Endothelial cell (in vitro differentiated cells): ENCODE data around the gene ACOXL. TPM values are rescaled to one million over a fixed set of nuclear protein-coding genes. Genes with fewer than 3 reads are reported as not detected.
"Not testable (repeated sequence)": the region's sequence is repeated elsewhere in the genome, so short reads cannot be mapped to it uniquely, and the experiment has no call there.

Source experiments
- DNase-seq: peaks from one replicate; pipeline ENCODE4 v3.0.0; 2021; ENCODE audit warnings: low spot score
- H3K27ac Mint-ChIP-seq: one replicate; pipeline ENCODE4 v1.8.0; 2021; ENCODE audit warnings: mixed read lengths, inconsistent platforms; ENCODE audit not compliant: unreplicated experiment
- H3K27me3 Mint-ChIP-seq: one replicate; pipeline ENCODE4 v1.8.0; 2021; ENCODE audit warnings: mild to moderate bottlenecking, moderate library complexity, mixed read lengths, inconsistent platforms; ENCODE audit not compliant: unreplicated experiment
- H3K36me3 Mint-ChIP-seq: one replicate; pipeline ENCODE4 v1.8.0; 2021; ENCODE audit warnings: mild to moderate bottlenecking, low read depth, mixed read lengths, inconsistent platforms; ENCODE audit not compliant: unreplicated experiment
- H3K4me1 Mint-ChIP-seq: one replicate; pipeline ENCODE4 v1.8.0; 2021; ENCODE audit warnings: mild to moderate bottlenecking, mixed read lengths, inconsistent platforms; ENCODE audit not compliant: unreplicated experiment
- H3K4me3 Mint-ChIP-seq: one replicate; pipeline ENCODE4 v1.8.0; 2021; ENCODE audit warnings: mild to moderate bottlenecking, mixed read lengths, inconsistent platforms; ENCODE audit not compliant: unreplicated experiment
- H3K9me3 Mint-ChIP-seq: one replicate; pipeline ENCODE4 v1.8.0; 2021; ENCODE audit warnings: mixed read lengths, inconsistent platforms; ENCODE audit not compliant: unreplicated experiment
- CTCF ChIP-seq: fragments of 200-600 bp; sonication (generic); IDR thresholded peaks from one replicate; pipeline ENCODE4 v1.5.0; 2021; ENCODE audit warnings: antibody characterized with exemption; ENCODE audit not compliant: unreplicated experiment
- total RNA-seq: library from RNA; stranded (reverse); fragmentation: NEBNext Ultra II Directional; extraction: Animal tissue kit (Norgen Biotek cat#: 25700); gene quantifications from one replicate; pipeline ENCODE4 v1.2.1, GENCODE V29; 2021; ENCODE audit not compliant: unreplicated experiment

ACOXL gene
- total RNA-seq, 1 donor from 2014 or later = 0.44 TPM

- H3K9me3 Mint-ChIP-seq = no peaks in the 10 kb centered on the region
- H3K4me1 Mint-ChIP-seq = peaks cover 18% of the 10 kb centered on the region
- peak overlapping the region; percentile 45 for H3K27ac Mint-ChIP-seq
- TF ChIP-seq CTCF = no peak
- DNase-seq = no peak
- H3K4me3 Mint-ChIP-seq = no peak overlapping the region
- no peaks in the 10 kb centered on the region for H3K27me3 Mint-ChIP-seq
- peaks cover 8% of the 10 kb centered on the region for H3K36me3 Mint-ChIP-seq
Measured at GRCh38 chr2:110691612-110692258, 40.6 kb upstream of the ACOXL start.

GRCh38 chr2:110695146-110695898, 37.1 kb upstream of the ACOXL start:
- Mint-ChIP-seq H3K27ac (peak overlapping the region; percentile 85), H3K4me1 (peaks cover 16% of the 10 kb centered on the region)
- H3K36me3 Mint-ChIP-seq, H3K4me3 Mint-ChIP-seq, DNase-seq, H3K9me3 Mint-ChIP-seq, H3K27me3 Mint-ChIP-seq: not testable (repeated sequence)

- not testable (repeated sequence) for H3K27ac Mint-ChIP-seq, H3K9me3 Mint-ChIP-seq, H3K36me3 Mint-ChIP-seq, DNase-seq, H3K27me3 Mint-ChIP-seq, H3K4me3 Mint-ChIP-seq
- peaks cover 16% of the 10 kb centered on the region for H3K4me1 Mint-ChIP-seq
Measured at GRCh38 chr2:110698253-110698652, 34.1 kb upstream of the ACOXL start.

GRCh38 chr2:110702514-110703380, 29.6 kb upstream of the ACOXL start:
- no peaks in the 10 kb centered on the region for H3K27me3 Mint-ChIP-seq
- H3K4me3 Mint-ChIP-seq = no peak overlapping the region
- no peak for TF ChIP-seq CTCF
- H3K27ac Mint-ChIP-seq = no peak overlapping the region
- DNase-seq = no peak
- H3K36me3 Mint-ChIP-seq = no peaks in the 10 kb centered on the region
- H3K4me1 Mint-ChIP-seq = no peaks in the 10 kb centered on the region
- no peaks in the 10 kb centered on the region for H3K9me3 Mint-ChIP-seq

GRCh38 chr2:110707386-110707965, 24.9 kb upstream of the ACOXL start:
- Mint-ChIP-seq H3K4me1 (no peaks in the 10 kb centered on the region), H3K36me3 (no peaks in the 10 kb centered on the region), H3K27me3 (no peaks in the 10 kb centered on the region), H3K4me3 (no peak overlapping the region), H3K9me3 (no peaks in the 10 kb centered on the region), H3K27ac (no peak overlapping the region)
- no peak for DNase-seq
- no peak for TF ChIP-seq CTCF
